HEK293 (cell line): ENCODE results near the gene UGT1A8.

Experiments
- CTCF ChIP-seq: fragments of 450-650 bp; formaldehyde crosslinking; IDR thresholded peaks from 2 replicates; pipeline ENCODE4 v1.5.1; 2016; ENCODE audit warnings: missing biosample characterization, missing genetic modification characterization
- ZNF626 ChIP-seq: fragments of 450-650 bp; sonication (Bioruptor Pico); formaldehyde crosslinking; IDR thresholded peaks from 2 replicates; pipeline ENCODE4 v1.5.1; 2018; ENCODE audit warnings: missing biosample characterization, missing genetic modification characterization, inconsistent platforms

- no peak for TF ChIP-seq ZNF626 (tag by site-specific recombination)
- TF ChIP-seq CTCF (tag by site-specific recombination): no peak
These were observed 34.0 kb downstream of the UGT1A8 start for GRCh38 chr2:233651430-233651829.
